Heart left ventricle (tissue), 13 donors: ENCODE measurements around the gene ANXA2.
"Not testable (repeated sequence)": the region's sequence is repeated elsewhere in the genome, so short reads cannot be mapped to it uniquely, and the experiment has no call there.

Experiments
- POLR2A ChIP-seq, 2 donors: fragments of 450-650 bp; IDR thresholded peaks; one replicate each; pipeline ENCODE4 v1.6.1; 2017; ENCODE audit warnings: antibody characterized with exemption in 2 of 2, mild to moderate bottlenecking in 2 of 2, moderate library complexity in 2 of 2
- TF ChIP-seq, protein P1 (sequence below), 12 donors: fragments of 200-600 bp; sonication (generic) in 4 of 12; IDR thresholded peaks; one replicate each; pipeline versions ENCODE4 v1.5.0 to v1.8.0; 2018 to 2022; ENCODE audit warnings: antibody characterized with exemption in 12 of 12, mild to moderate bottlenecking in 5 of 12
- donor health status: ischemic (EF 13 %, LVEDD 7.1; RV severe dilation, severe dysfunction).
- donor health status: DM: no; HTN: yes; CAD: no.
- donor health status: DM: no; HTN: no; CAD: no.
- donor health status: ischemic (EF 25% LVEDD 6.9; RV normal size, moderate dysfunction).
- donor health status: ischemic (EF 25% LVEDD 5.7; RV mildly dilated, moderate dysfunction).
- donor health status: ischemic (EF 35%, LVEDD 5.7; RV mildly dilated, moderate dysfunction).
- donor health status: nonischemic (EF 11% LVEDD 7.7; RV severe dilation, severe dysfunction).
- donor health status: DM: yes; HTN: yes; CAD: no.
- donor health status: PGD.
- donor health status: ischemic (EF 29% LVEDD 5.4; RV normal size, mild dysfunction).
- donor health status: nonischemic (EF 23%, LVEDD 6.1; RV moderate dilation, normal function).

DNA sequence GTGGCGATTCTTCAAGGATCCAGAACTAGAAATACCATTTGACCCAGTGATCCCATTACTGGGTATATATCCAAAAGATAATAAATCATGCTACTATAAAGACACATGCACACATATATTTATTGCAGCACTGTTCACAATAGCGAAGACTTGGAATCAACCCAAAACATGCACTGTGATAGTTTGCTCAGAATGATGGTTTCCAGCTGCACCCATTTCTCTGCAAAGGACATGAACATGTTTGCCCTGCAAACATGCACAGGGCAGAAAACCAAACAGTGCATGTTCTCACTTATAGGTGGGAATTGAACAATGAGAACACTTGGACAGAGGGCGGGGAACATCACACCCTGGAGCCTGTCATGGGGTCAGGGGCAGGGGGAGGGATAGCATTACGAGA is 62.5 kb downstream of the ANXA2 start:
- TF ChIP-seq, protein P1, sequence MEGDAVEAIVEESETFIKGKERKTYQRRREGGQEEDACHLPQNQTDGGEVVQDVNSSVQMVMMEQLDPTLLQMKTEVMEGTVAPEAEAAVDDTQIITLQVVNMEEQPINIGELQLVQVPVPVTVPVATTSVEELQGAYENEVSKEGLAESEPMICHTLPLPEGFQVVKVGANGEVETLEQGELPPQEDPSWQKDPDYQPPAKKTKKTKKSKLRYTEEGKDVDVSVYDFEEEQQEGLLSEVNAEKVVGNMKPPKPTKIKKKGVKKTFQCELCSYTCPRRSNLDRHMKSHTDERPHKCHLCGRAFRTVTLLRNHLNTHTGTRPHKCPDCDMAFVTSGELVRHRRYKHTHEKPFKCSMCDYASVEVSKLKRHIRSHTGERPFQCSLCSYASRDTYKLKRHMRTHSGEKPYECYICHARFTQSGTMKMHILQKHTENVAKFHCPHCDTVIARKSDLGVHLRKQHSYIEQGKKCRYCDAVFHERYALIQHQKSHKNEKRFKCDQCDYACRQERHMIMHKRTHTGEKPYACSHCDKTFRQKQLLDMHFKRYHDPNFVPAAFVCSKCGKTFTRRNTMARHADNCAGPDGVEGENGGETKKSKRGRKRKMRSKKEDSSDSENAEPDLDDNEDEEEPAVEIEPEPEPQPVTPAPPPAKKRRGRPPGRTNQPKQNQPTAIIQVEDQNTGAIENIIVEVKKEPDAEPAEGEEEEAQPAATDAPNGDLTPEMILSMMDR (IDR thresholded peaks at IDR 0.05), result not testable (repeated sequence)
- not testable (repeated sequence) for TF ChIP-seq POLR2A (IDR thresholded peaks at IDR 0.05)
